GM19043 (cell line): ENCODE data around the gene ARFIP1.

ENCODE experiments used
- ATAC-seq: cut with Tn5 transposase; IDR thresholded peaks from one replicate; pipeline ENCODE4 v1.9.1; 2021; ENCODE audit warnings: low read depth; ENCODE audit not compliant: unreplicated experiment

The ARFIP1 gene

GRCh38 chr4:152936446-152937335 lies 156.9 kb downstream of the ARFIP1 start:
- no peak for ATAC-seq

- ATAC-seq = no peak
Measured at GRCh38 chr4:152937336-152938236, 157.8 kb downstream of the ARFIP1 start.

DNA sequence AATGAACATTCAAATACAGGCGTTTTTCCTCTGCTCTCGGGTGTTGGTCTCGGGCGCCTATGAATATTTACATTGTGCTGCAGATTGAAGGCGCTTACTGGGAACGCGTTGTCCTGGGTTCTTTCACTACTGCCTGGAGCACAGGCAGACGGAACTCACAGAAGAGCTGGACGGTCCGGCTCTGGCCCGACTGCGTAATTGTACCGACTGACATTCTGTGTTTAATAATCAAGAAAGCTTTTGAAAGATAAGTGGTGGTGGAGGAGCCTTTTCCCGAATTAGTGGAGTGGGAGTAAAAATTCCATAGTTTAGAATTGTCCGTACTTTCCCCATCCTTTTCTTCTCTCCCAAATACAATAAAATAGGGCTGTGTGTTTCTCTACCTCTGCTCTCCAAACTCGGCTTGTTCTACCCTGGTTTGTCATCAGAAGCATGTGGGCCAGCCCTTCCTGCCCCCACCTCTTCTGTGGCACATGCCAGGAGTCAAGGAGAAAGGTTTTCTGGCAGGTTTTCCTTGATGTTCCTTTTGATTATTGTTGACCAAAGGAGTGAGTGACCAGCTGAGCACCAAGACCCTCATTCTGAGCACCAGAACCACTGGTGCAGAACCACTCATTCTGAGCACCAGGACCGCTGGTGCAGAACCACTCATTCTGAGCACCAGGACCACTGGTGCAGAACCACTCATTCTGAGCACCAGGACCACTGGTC lies 158.6 kb downstream of the ARFIP1 start:
- ATAC-seq = no peak

- no peak for ATAC-seq
Measured at GRCh38 chr4:152939621-152940020, 159.9 kb downstream of the ARFIP1 start.

DNA sequence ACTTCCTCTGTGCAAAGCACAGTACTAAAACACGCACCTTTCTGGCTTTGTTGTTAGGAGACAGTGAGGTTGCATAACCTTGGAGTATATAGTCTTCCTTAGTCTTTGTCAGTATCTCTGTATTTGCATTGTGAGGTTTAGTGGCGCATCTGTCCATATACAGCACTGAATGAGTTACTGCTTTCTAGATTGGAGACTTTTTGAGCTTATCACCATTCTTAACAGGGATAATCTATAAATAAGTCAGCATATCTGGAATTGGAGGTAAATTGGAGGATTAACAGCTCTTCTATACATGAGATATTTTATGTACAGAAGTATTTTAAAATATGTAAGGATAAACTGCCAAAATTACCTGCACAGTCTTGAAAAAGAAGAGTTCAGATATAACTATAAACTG lies 160.7 kb downstream of the ARFIP1 start:
- no peak for ATAC-seq

- ATAC-seq = no peak
Measured at GRCh38 chr4:152941411-152941810, 161.7 kb downstream of the ARFIP1 start.

GRCh38 chr4:152942346-152942745 lies 162.6 kb downstream of the ARFIP1 start:
- no peak for ATAC-seq

DNA sequence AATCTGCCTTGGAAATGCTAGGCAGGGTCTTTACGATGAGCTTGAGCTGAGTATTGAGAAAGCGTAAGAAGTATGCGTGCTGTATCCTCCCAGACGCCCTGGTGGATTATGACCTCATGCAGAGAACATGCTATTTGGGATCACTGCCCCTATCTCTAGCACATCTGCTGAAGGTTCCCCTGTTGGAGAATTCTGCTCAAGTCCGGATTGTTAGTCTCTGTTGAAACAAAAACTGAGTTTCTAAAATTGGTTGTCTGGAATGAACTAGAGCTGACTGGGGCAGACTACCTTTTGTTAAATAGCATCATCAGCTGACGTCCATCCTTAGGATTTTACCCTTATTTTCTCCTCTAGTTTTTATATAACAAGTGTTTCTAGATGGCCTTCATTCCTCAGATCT lies 163.9 kb downstream of the ARFIP1 start:
- no peak for ATAC-seq

- ATAC-seq = no peak
Measured at GRCh38 chr4:152944666-152945320, 165.0 kb downstream of the ARFIP1 start.

GRCh38 chr4:152945639-152946038 lies 165.9 kb downstream of the ARFIP1 start:
- no peak for ATAC-seq

DNA sequence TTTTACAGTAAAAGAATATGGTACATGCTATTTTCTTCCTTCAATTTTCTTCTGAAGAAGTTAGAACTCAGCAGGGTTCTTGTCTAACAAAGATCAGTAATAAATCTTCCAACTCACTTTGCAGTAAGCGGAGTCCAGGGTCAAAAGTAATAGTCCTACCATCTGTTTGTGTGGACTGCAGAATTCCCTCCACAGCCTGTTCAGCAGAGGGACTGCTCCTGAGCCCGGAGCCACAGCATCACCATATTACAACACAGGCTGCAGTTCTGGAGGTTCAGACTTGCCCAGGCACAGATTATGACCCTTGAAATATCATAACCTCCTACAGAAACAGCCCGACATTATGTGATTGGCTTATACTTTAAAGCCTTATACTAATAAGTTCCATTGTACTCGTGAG lies 166.7 kb downstream of the ARFIP1 start:
- no peak for ATAC-seq

GRCh38 chr4:152947311-152947710 lies 167.6 kb downstream of the ARFIP1 start:
- no peak for ATAC-seq

GRCh38 chr4:152949930-152950329 lies 170.2 kb downstream of the ARFIP1 start:
- ATAC-seq = no peak

- ATAC-seq = no peak
Measured at GRCh38 chr4:152950402-152951274, 170.9 kb downstream of the ARFIP1 start.

GRCh38 chr4:152951348-152951747 lies 171.6 kb downstream of the ARFIP1 start:
- ATAC-seq = no peak

DNA sequence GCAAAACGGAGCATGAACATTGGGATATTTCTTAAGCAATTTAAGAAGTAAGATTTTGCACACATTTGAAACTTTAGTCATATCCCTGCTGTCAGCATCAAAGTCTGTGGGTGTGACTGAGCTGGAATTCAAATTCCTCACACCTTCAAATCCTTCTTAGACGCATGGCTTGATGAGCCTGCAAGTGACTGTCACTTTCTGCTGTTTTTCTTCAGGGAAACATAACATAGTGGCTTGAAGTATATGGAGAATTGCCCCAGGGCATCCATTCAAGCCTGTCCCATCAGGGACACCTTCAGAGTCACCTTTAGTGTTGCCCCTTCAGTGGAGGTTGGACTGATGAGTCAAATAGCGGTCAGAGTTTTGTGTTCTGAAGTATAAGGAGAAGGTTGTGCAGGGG lies 173.8 kb downstream of the ARFIP1 start:
- no peak for ATAC-seq

DNA sequence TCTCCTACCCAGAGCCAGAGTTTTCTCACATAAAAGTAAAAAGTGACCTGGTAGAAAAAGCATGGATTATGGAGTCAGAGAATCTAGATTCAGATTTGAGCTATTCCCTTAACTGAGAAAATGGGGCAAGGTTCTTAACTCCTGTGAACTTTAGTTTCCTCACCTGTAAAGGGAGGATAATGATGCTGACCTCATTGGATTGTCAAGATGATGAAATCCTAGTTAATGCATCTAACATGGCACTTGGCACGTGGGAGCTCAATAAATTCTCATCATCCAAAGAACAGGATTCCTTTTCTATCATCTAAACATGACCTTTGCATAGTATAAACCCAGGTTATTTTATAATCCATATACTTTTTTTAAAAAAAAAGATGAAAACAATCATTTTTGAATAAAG lies 175.0 kb downstream of the ARFIP1 start:
- no peak for ATAC-seq

- ATAC-seq = no peak
Measured at GRCh38 chr4:152956147-152956546, 176.4 kb downstream of the ARFIP1 start.

DNA sequence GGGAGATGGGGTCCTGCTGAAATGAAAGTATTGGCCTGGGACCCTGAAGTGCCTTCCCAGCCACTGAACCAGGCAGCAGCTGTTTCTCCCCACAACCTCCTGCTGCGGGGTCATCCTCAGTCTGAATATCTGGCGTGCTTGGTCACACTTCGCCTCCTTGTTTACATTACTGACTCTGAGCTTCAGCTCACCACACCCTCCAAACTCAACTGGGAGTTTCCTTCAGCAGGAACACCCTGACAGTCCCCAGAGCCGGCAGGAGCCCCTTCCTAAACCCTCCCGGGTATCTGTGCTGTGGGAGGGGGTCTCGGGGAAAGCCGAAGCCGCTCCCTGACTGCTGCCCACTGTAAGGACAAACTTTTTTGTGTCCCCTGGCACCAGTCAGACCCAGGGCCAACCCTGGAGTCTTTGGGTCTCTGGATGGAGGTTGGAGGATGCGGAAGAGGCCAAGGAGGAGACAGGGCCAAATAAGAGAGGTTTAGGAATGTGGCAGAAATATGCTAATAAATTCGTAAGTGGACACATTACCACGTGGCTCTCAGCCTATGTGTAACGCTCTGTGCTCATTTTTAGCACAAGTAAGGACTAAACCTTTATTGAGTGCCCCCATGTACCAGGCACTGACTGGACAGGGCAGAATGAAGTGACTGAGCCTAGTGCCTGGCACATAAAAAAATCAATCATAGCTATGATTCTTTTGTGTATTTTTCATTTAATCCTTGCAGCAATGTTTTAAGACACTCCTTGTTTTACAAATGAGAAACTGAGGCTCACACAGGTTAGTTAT lies 177.1 kb downstream of the ARFIP1 start:
- ATAC-seq = no peak
